ENCODE data around the gene TBXA2R.

- TF ChIP-seq, protein P1, sequence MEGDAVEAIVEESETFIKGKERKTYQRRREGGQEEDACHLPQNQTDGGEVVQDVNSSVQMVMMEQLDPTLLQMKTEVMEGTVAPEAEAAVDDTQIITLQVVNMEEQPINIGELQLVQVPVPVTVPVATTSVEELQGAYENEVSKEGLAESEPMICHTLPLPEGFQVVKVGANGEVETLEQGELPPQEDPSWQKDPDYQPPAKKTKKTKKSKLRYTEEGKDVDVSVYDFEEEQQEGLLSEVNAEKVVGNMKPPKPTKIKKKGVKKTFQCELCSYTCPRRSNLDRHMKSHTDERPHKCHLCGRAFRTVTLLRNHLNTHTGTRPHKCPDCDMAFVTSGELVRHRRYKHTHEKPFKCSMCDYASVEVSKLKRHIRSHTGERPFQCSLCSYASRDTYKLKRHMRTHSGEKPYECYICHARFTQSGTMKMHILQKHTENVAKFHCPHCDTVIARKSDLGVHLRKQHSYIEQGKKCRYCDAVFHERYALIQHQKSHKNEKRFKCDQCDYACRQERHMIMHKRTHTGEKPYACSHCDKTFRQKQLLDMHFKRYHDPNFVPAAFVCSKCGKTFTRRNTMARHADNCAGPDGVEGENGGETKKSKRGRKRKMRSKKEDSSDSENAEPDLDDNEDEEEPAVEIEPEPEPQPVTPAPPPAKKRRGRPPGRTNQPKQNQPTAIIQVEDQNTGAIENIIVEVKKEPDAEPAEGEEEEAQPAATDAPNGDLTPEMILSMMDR (conservative IDR thresholded peaks at IDR 0.05; ENCODE audit: low read depth in 2 of 2), result no peak
- TF ChIP-seq, protein P2, sequence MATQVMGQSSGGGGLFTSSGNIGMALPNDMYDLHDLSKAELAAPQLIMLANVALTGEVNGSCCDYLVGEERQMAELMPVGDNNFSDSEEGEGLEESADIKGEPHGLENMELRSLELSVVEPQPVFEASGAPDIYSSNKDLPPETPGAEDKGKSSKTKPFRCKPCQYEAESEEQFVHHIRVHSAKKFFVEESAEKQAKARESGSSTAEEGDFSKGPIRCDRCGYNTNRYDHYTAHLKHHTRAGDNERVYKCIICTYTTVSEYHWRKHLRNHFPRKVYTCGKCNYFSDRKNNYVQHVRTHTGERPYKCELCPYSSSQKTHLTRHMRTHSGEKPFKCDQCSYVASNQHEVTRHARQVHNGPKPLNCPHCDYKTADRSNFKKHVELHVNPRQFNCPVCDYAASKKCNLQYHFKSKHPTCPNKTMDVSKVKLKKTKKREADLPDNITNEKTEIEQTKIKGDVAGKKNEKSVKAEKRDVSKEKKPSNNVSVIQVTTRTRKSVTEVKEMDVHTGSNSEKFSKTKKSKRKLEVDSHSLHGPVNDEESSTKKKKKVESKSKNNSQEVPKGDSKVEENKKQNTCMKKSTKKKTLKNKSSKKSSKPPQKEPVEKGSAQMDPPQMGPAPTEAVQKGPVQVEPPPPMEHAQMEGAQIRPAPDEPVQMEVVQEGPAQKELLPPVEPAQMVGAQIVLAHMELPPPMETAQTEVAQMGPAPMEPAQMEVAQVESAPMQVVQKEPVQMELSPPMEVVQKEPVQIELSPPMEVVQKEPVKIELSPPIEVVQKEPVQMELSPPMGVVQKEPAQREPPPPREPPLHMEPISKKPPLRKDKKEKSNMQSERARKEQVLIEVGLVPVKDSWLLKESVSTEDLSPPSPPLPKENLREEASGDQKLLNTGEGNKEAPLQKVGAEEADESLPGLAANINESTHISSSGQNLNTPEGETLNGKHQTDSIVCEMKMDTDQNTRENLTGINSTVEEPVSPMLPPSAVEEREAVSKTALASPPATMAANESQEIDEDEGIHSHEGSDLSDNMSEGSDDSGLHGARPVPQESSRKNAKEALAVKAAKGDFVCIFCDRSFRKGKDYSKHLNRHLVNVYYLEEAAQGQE (IDR thresholded peaks at IDR 0.05; ENCODE audit: unreplicated experiment), result no peak
- TF ChIP-seq EZH2 (IDR thresholded peaks at IDR 0.05; ENCODE audit: low read depth, unreplicated experiment) (no peak), EZH2phosphoT487 (IDR thresholded peaks at IDR 0.05; ENCODE audit: unreplicated experiment) (no peak)
Measured at GRCh38 chr19:3585301-3586126, 21.2 kb downstream of the TBXA2R start, which contains the start of gene GIPC3.

All from GM23338 (cell line).